Activated CD8-positive, alpha-beta memory T cell treated with anti-CD3 and anti-CD28 coated beads for 36 hours (primary cell): ENCODE data around the gene AHSA1. TPM values are rescaled to one million over a fixed set of nuclear protein-coding genes. Genes with fewer than 3 reads are reported as not detected.
"Not testable (repeated sequence)": the region's sequence is repeated elsewhere in the genome, so short reads cannot be mapped to it uniquely, and the experiment has no call there.

Experiments
- CTCF ChIA-PET: fragments of 350-600 bp; sonication (Branson Sonifier 250); formaldehyde crosslinking; loops from one replicate; lab custom pipeline; 2021; ENCODE audit warnings: antibody characterized with exemption; lab: Charles Lee
- POLR2A ChIA-PET: fragments of 350-600 bp; sonication (Branson Sonifier 250); formaldehyde crosslinking; loops from one replicate; lab custom pipeline; 2021; ENCODE audit warnings: antibody characterized with exemption; lab: Charles Lee
- total RNA-seq, 2 experiments: library from RNA; stranded (reverse); gene quantifications; one replicate each; pipeline ENCODE4 v1.2.3, GENCODE V29; 2021

AHSA1 gene
- total RNA-seq, result 100 to 1,000 TPM; 373 to 395 TPM

- POLR2A ChIA-PET, result interaction anchor here (0.7 to 1.3 kb wide), 3 partner anchors 81 to 281 kb away, joined by 3 to 5 read pairs (median 4); partner anchors contain the start of genes SAMD15 and TMED8
Measured at GRCh38 chr14:77457522-77458248, at the start of gene AHSA1, which contains the start of gene VIPAS39. Gene AHSA1 (plus strand): TSS chr14:77458093. CDS start chr14:77458190, 97 bp downstream. Gene VIPAS39 (minus strand): TSS chr14:77457601. CDS start chr14:77454102, 3,499 bp downstream.

GRCh38 chr14:77409131-77409533 lies 48.8 kb upstream of the AHSA1 start:
- ChIA-PET POLR2A (no interaction called here), CTCF (interaction anchor here (0.6 kb wide), 1 partner anchor 288 kb away, joined by 5 read pairs; no protein-coding TSS in a partner anchor)

More at GRCh38 chr14:77457522-77458248, at the start of gene AHSA1, which contains the start of gene VIPAS39:
- CTCF ChIA-PET, result no interaction called here

- CTCF ChIA-PET, result not testable (repeated sequence)
- POLR2A ChIA-PET, result interaction anchor here (0.6 kb wide), 1 partner anchor 239 kb away, joined by 3 read pairs; no protein-coding TSS in a partner anchor
Measured at GRCh38 chr14:77415403-77416030, 42.4 kb upstream of the AHSA1 start.

GRCh38 chr14:77416098-77416497 lies 41.8 kb upstream of the AHSA1 start:
- POLR2A ChIA-PET, CTCF ChIA-PET: not testable (repeated sequence)

DNA sequence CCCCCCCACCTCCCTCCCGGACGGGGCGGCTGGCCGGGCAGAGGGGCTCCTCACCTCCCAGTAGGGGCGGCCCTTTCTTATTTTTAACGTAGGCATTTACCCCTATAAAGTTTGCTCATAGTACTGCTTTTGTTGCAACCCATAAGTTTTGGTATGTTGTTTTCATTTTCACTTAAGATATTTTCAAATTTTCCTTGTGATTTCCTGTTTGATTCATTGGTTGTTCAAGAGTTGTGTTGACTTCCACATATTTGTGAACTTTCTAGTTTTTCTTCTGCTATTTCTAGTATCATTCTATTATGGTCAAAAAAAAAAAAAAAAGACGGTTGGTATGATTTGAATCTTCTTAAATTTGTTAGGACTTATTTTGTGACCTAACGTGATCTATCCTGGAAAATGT lies 41.1 kb upstream of the AHSA1 start:
- POLR2A ChIA-PET, result no interaction called here
- CTCF ChIA-PET, result no interaction called here

- ChIA-PET CTCF (no interaction called here), POLR2A (no interaction called here)
Measured at GRCh38 chr14:77421201-77421600, 36.7 kb upstream of the AHSA1 start.

GRCh38 chr14:77423423-77423822 lies 34.5 kb upstream of the AHSA1 start, which contains the start of gene NOXRED1:
Gene NOXRED1 (minus strand): TSS chr14:77423523. CDS start chr14:77422889, 634 bp downstream.
- POLR2A ChIA-PET, result no interaction called here
- CTCF ChIA-PET, result no interaction called here

- POLR2A ChIA-PET, result no interaction called here
- CTCF ChIA-PET, result no interaction called here
Measured at GRCh38 chr14:77424862-77425261, 33.0 kb upstream of the AHSA1 start.

DNA sequence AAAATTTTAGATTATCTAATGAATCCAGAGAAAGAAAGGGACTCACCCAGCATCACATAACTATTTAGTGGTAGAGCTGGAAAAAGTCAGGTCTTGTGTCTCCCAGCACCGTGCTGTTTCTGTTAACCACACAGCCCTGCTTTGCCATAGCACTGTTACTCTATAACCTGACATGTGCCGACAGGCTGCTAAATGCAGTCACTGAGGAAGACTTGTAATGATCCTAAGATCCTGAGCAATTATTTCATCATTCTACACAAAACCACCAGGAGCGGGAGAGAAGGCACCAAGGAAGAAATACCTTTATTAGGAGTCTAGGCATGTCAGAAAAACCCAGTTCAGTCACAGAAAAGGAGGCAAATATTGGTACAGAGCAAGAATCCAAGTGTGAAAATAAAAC lies 31.5 kb upstream of the AHSA1 start:
- POLR2A ChIA-PET, result no interaction called here
- CTCF ChIA-PET, result no interaction called here

GRCh38 chr14:77436042-77436441 lies 21.9 kb upstream of the AHSA1 start:
- CTCF ChIA-PET, result no interaction called here
- POLR2A ChIA-PET, result no interaction called here

DNA sequence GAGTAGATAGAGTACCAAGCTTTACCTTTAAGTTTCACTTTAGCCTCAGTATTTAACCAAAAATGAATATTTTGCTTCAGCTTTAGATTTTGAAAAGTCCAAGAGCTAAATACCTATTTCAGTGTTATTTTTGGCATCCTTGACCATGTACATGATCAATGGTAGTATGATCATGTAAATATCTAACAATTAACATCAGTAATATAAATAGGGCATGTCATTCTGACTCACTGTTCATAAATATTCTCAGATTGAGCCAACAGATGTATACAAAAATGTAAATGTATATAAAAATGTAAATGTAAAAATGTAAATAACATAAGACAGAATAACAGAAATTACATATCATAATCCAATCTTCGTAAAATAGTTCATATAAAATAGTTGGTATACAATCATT lies 19.3 kb upstream of the AHSA1 start:
- POLR2A ChIA-PET, result no interaction called here
- CTCF ChIA-PET, result no interaction called here

- ChIA-PET POLR2A (no interaction called here), CTCF (no interaction called here)
Measured at GRCh38 chr14:77439861-77440260, 18.0 kb upstream of the AHSA1 start.

DNA sequence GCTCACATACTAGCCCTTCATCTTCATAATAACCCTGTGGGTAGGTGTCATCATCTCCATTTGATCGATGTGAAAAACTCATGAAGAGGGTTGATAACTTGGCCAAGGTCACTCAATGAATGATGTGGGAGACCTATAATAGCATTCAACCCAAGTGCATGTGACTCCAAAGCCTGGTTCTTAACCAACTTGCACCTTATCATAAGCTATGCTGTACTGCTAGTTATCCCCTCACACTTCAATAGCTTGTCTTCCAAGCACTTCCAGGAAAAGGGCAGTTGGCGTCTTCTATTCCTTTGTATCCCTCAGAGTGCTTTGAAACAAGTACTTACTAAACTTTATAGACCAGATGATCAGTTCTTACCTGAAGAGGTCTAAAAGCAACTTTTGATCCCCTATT lies 15.7 kb upstream of the AHSA1 start:
- ChIA-PET CTCF (no interaction called here), POLR2A (no interaction called here)

- POLR2A ChIA-PET, result no interaction called here
- CTCF ChIA-PET, result no interaction called here
Measured at GRCh38 chr14:77455966-77456640, 1.8 kb upstream of the AHSA1 start.

- ChIA-PET CTCF (no interaction called here), POLR2A (interaction anchor here (0.7 kb wide), 1 partner anchor 282 kb away, joined by 3 read pairs; no protein-coding TSS in a partner anchor)
Measured at GRCh38 chr14:77457115-77457521, 775 bp upstream of the AHSA1 start.

- ChIA-PET POLR2A (interaction anchor here (0.5 to 1.3 kb wide), 7 partner anchors 14 to 434 kb away, joined by 3 to 8 read pairs (median 4); partner anchors contain the start of genes GSTZ1, SAMD15 and TMED8), CTCF (interaction anchor here (1.0 to 1.6 kb wide), 5 partner anchors 49 to 250 kb away, joined by 3 to 4 read pairs (median 3); partner anchors contain the start of genes ALKBH1, GSTZ1, POMT2 and SLIRP)
Measured at GRCh38 chr14:77458249-77458950, 507 bp downstream of the AHSA1 start.

- POLR2A ChIA-PET, result interaction anchor here (0.5 to 1.3 kb wide), 5 partner anchors 82 to 435 kb away, joined by 4 to 8 read pairs (median 5); partner anchors contain the start of genes GSTZ1, SAMD15 and TMED8
Measured at GRCh38 chr14:77459072-77459723, 1.3 kb downstream of the AHSA1 start.

DNA sequence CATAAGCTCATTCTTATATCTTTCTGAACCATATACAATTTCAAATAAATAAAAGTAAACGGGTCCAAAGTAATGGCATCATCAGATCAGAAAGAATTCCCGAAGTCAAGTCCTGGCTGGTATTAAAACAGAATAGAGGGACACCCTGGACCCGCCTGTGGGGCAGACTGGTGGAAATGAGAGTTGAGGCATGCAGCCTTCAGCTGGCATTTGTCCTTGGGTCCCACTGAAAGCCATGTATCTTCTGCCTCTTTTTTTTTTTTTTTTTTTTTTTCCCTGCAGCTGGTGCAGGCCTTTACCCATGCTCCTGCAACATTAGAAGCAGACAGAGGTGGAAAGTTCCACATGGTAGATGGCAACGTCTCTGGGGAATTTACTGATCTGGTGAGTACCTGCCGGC lies 9.9 kb downstream of the AHSA1 start:
- ChIA-PET CTCF (interaction anchor here (1.0 kb wide), 1 partner anchor 224 kb away, joined by 3 read pairs; no protein-coding TSS in a partner anchor), POLR2A (no interaction called here)

More at GRCh38 chr14:77459072-77459723, 1.3 kb downstream of the AHSA1 start:
- CTCF ChIA-PET, result interaction anchor here (1.0 to 1.6 kb wide), 5 partner anchors 48 to 249 kb away, joined by 3 to 4 read pairs (median 3); partner anchors contain the start of genes ALKBH1, GSTZ1, POMT2 and SLIRP
